SU-DHL-6 (cell line): ENCODE measurements around the gene PRKCE.

ENCODE experiments used
- H2AFZ ChIP-seq: fragments of 200-600 bp; sonication (generic); 2 replicates; pipeline ENCODE4 v1.6.1; 2014; ENCODE audit warnings: low read depth, mild to moderate bottlenecking, moderate library complexity, mixed read lengths, antibody characterized with exemption, low read length; ENCODE audit not compliant: severe bottlenecking
- H3F3A ChIP-seq: fragments of 200-600 bp; shearing (Covaris generic); 2 replicates; pipeline ENCODE4 v1.6.0; 2016; ENCODE audit warnings: antibody characterized with exemption, mild to moderate bottlenecking; ENCODE audit not compliant: insufficient read depth
- H3K27ac ChIP-seq: fragments of 200-600 bp; sonication (generic); 2 replicates; pipeline ENCODE4 v1.5.1; 2016; ENCODE audit warnings: low read depth, mild to moderate bottlenecking, low read length, moderate library complexity, mixed read lengths
- H3K27me3 ChIP-seq: fragments of 200-600 bp; sonication (generic), shearing (Covaris generic); 2 replicates; pipeline ENCODE4 v1.6.0; 2014; ENCODE audit warnings: mild to moderate bottlenecking, low read length
- H3K36me3 ChIP-seq: fragments of 200-600 bp; sonication (generic); 2 replicates; pipeline ENCODE4 v1.6.1; 2014; ENCODE audit warnings: mild to moderate bottlenecking, low read length, mixed read lengths
- H3K4me2 ChIP-seq: fragments of 300-600, 200-600 bp; shearing (Covaris generic), sonication (generic); 2 replicates; pipeline ENCODE4 v1.6.0; 2014; ENCODE audit warnings: low read length, low read depth, mild to moderate bottlenecking; ENCODE audit not compliant: poor library complexity, severe bottlenecking
- H3K4me3 ChIP-seq: fragments of 200-600 bp; sonication (generic); 2 replicates; pipeline ENCODE4 v1.5.1; 2014; ENCODE audit warnings: antibody characterized with exemption, low read length, mild to moderate bottlenecking, mixed read lengths; ENCODE audit not compliant: insufficient read depth, poor library complexity, severe bottlenecking
- H3K79me2 ChIP-seq: fragments of 200-600 bp; sonication (generic); 2 replicates; pipeline ENCODE4 v1.6.1; 2014; ENCODE audit warnings: mild to moderate bottlenecking, low read length, moderate library complexity; ENCODE audit not compliant: insufficient read depth
- H3K9ac ChIP-seq: fragments of 200-600 bp; sonication (generic); 2 replicates; pipeline ENCODE4 v1.7.0; 2014; ENCODE audit warnings: mild to moderate bottlenecking, low read length
- H3K9me2 ChIP-seq: fragments of 200-600 bp; sonication (generic); replicated peaks from 2 replicates; pipeline ENCODE4 v1.6.1; 2014; ENCODE audit warnings: low read length; ENCODE audit not compliant: insufficient read depth
- H3K9me3 ChIP-seq: fragments of 200-600 bp; sonication (generic); 2 replicates; pipeline ENCODE4 v1.6.1; 2014; ENCODE audit warnings: low read length, mixed read lengths; ENCODE audit not compliant: insufficient read depth
- H4K20me1 ChIP-seq: fragments of 200-600 bp; sonication (generic); 2 replicates; pipeline ENCODE4 v1.6.1; 2014; ENCODE audit warnings: low read depth, mild to moderate bottlenecking, antibody characterized with exemption, low read length, moderate library complexity, mixed read lengths
- CTCF ChIP-seq: fragments of 200-600 bp; sonication (generic); IDR thresholded peaks from one replicate; pipeline ENCODE4 v1.5.1; 2017; ENCODE audit warnings: antibody characterized with exemption, mild to moderate bottlenecking, low read length, moderate library complexity; ENCODE audit not compliant: insufficient read depth, poor library complexity, severe bottlenecking
- EZH2phosphoT487 ChIP-seq: fragments of 200-600 bp; sonication (generic), shearing (Covaris generic); conservative IDR thresholded peaks from 2 replicates; pipeline ENCODE4 v1.6.1; 2018; ENCODE audit warnings: mild to moderate bottlenecking, antibody characterized with exemption, low read length, moderate library complexity, mixed read lengths

PRKCE gene

GRCh38 chr2:45964906-45965305 lies 313.4 kb downstream of the PRKCE start:
- Histone ChIP-seq H2AFZ (no peak overlapping the region), H3K9ac (no peak overlapping the region), H3K27me3 (no peaks in the 10 kb centered on the region), H3K36me3 (no peaks in the 10 kb centered on the region), H3K4me2 (no peak overlapping the region), H3F3A (no peaks in the 10 kb centered on the region), H3K9me3 (no peaks in the 10 kb centered on the region), H4K20me1 (no peaks in the 10 kb centered on the region), H3K27ac (no peak overlapping the region), H3K9me2 (no peaks in the 10 kb centered on the region), H3K4me3 (no peak overlapping the region), H3K79me2 (no peaks in the 10 kb centered on the region)
- TF ChIP-seq CTCF (no peak), EZH2phosphoT487 (no peak)

GRCh38 chr2:45965871-45966498 lies 314.5 kb downstream of the PRKCE start:
- no peaks in the 10 kb centered on the region for H4K20me1 ChIP-seq
- H3K9ac ChIP-seq, result no peak overlapping the region
- H3K9me3 ChIP-seq, result no peaks in the 10 kb centered on the region
- no peaks in the 10 kb centered on the region for H3F3A ChIP-seq
- no peaks in the 10 kb centered on the region for H3K9me2 ChIP-seq
- H3K27me3 ChIP-seq, result no peaks in the 10 kb centered on the region
- no peaks in the 10 kb centered on the region for H3K79me2 ChIP-seq
- TF ChIP-seq EZH2phosphoT487 (no peak), CTCF (no peak)
- no peak overlapping the region for H2AFZ ChIP-seq
- no peaks in the 10 kb centered on the region for H3K36me3 ChIP-seq
- H3K4me3 ChIP-seq, result no peak overlapping the region
- no peak overlapping the region for H3K4me2 ChIP-seq
- H3K27ac ChIP-seq, result no peak overlapping the region

- Histone ChIP-seq H3K27ac (no peak overlapping the region), H3K4me2 (no peak overlapping the region), H3K27me3 (no peaks in the 10 kb centered on the region)
Observed at GRCh38 chr2:45968946-45969584, 317.6 kb downstream of the PRKCE start.

More at GRCh38 chr2:45968946-45969584, 317.6 kb downstream of the PRKCE start:
- H2AFZ ChIP-seq, result no peak overlapping the region
- no peak overlapping the region for H3K4me3 ChIP-seq
- H3K79me2 ChIP-seq, result no peaks in the 10 kb centered on the region
- no peaks in the 10 kb centered on the region for H3F3A ChIP-seq
- no peak overlapping the region for H3K9ac ChIP-seq
- H3K36me3 ChIP-seq, result no peaks in the 10 kb centered on the region
- no peaks in the 10 kb centered on the region for H4K20me1 ChIP-seq
- H3K9me3 ChIP-seq, result no peaks in the 10 kb centered on the region
- no peaks in the 10 kb centered on the region for H3K9me2 ChIP-seq
- TF ChIP-seq CTCF (no peak), EZH2phosphoT487 (no peak)
